B cell (primary cell): Measurements from ENCODE around the gene RASGEF1C. TPM values are rescaled to one million over a fixed set of nuclear protein-coding genes. Genes with fewer than 3 reads are reported as not detected.

Experiments
- ATAC-seq: fragments of 200-7000 bp; cut with Tn5 transposase; one replicate; pipeline ENCODE4 v1.10.0; 2021; ENCODE audit warnings: low read depth, mild to moderate bottlenecking, moderate number of reproducible peaks, moderate library complexity
- CTCF ChIA-PET: fragments of 350-600 bp; sonication (Branson Sonifier 250); formaldehyde crosslinking; loops from one replicate; lab custom pipeline; 2021; ENCODE audit warnings: antibody characterized with exemption, inconsistent platforms; lab: Charles Lee
- POLR2A ChIA-PET: fragments of 350-600 bp; sonication (Branson Sonifier 250); formaldehyde crosslinking; loops from one replicate; lab custom pipeline; 2021; ENCODE audit warnings: antibody characterized with exemption; lab: Charles Lee
- DNase-seq: peaks from one replicate; pipeline ENCODE4 v3.0.0; 2013
- H2AFZ ChIP-seq: 2 replicates; pipeline ENCODE4 v1.6.1; 2012; ENCODE audit warnings: mild to moderate bottlenecking, low read depth, low read length; ENCODE audit not compliant: insufficient read depth, poor library complexity, severe bottlenecking
- H3K27ac ChIP-seq, 2 donors: 1 replicate in 1 of 2; 2 replicates in 1 of 2; pipeline ENCODE4 v1.5.1; 2012 to 2013; ENCODE audit warnings: low read length in 2 of 2, mild to moderate bottlenecking in 2 of 2, moderate library complexity in 1 of 2
- H3K27me3 ChIP-seq, 4 experiments: fragments of 200-600 bp in 1 of 4; sonication (generic) in 1 of 4; replicated peaks in 1 of 4; 1 replicate in 2 of 4; 2 replicates in 2 of 4; pipeline versions ENCODE4 v1.6.1 to v1.7.0; 2013 to 2016; ENCODE audit warnings: low read length in 3 of 4, mild to moderate bottlenecking in 2 of 4, mixed read lengths in 1 of 4, moderate library complexity in 1 of 4; ENCODE audit not compliant: insufficient read depth in 4 of 4, control insufficient read depth in 3 of 4; ENCODE audit errors: control extremely low read depth in 1 of 4
- H3K36me3 ChIP-seq, 2 experiments: replicated peaks in 1 of 2; 1 replicate in 1 of 2; 2 replicates in 1 of 2; pipeline versions ENCODE4 v1.6.1 to v1.7.1; 2013; ENCODE audit warnings: low read length in 1 of 2; ENCODE audit not compliant: insufficient read depth in 2 of 2, control insufficient read depth in 1 of 2; ENCODE audit errors: control extremely low read depth in 1 of 2, extremely low read depth in 1 of 2
- H3K4me1 ChIP-seq, 2 donors: fragments of 200-600 bp in 1 of 2; sonication (generic) in 1 of 2; 1 replicate in 1 of 2; 2 replicates in 1 of 2; pipeline versions ENCODE4 v1.5.1 to v1.6.1; 2013 to 2017; ENCODE audit warnings: low read length in 2 of 2; ENCODE audit not compliant: control insufficient read depth in 2 of 2, insufficient read depth in 2 of 2
- H3K4me2 ChIP-seq: replicated peaks from 2 replicates; pipeline ENCODE3; 2012; ENCODE audit warnings: mild to moderate bottlenecking, low read depth, low read length; ENCODE audit not compliant: poor library complexity, severe bottlenecking
- H3K4me3 ChIP-seq, 5 experiments: fragments of 200-600 bp in 1 of 5; sonication (generic) in 1 of 5; 1 replicate in 3 of 5; 2 replicates in 2 of 5; pipeline versions ENCODE4 v1.5.1 to v1.7.0; 2011 to 2016; ENCODE audit warnings: low read length in 4 of 5, mild to moderate bottlenecking in 4 of 5, low read depth in 2 of 5, control low read depth in 1 of 5, moderate library complexity in 1 of 5; ENCODE audit not compliant: insufficient read depth in 1 of 5; ENCODE audit errors: control extremely low read depth in 1 of 5, extremely low read depth in 1 of 5
- H3K79me2 ChIP-seq: fragments of 200-600 bp; sonication (generic); one replicate; pipeline ENCODE4 v1.6.0; 2016; ENCODE audit warnings: low read length; ENCODE audit not compliant: control insufficient read depth, insufficient read depth
- H3K9ac ChIP-seq: fragments of 200-600 bp; sonication (generic); 2 replicates; pipeline ENCODE4 v1.6.1; 2017; ENCODE audit warnings: mild to moderate bottlenecking, low read length, moderate library complexity
- H3K9me3 ChIP-seq, 3 donors: one replicate each; pipeline versions ENCODE4 v1.6.1 to v1.7.1; 2013; ENCODE audit warnings: low read length in 2 of 3; ENCODE audit not compliant: control insufficient read depth in 2 of 3, insufficient read depth in 1 of 3; ENCODE audit errors: control extremely low read depth in 1 of 3
- H4K20me1 ChIP-seq: 2 replicates; pipeline ENCODE4 v1.6.0; 2012; ENCODE audit warnings: mild to moderate bottlenecking, low read length; ENCODE audit not compliant: insufficient read depth, control insufficient read depth, poor library complexity, severe bottlenecking
- H3K27ac Mint-ChIP-seq: one replicate; pipeline ENCODE4 v1.8.0; 2021; ENCODE audit warnings: mixed read lengths
- H3K27me3 Mint-ChIP-seq: one replicate; pipeline ENCODE4 v1.8.0; 2021; ENCODE audit warnings: mixed read lengths
- H3K4me1 Mint-ChIP-seq: one replicate; pipeline ENCODE4 v1.8.0; 2021; ENCODE audit warnings: mixed read lengths
- H3K4me3 Mint-ChIP-seq: one replicate; pipeline ENCODE4 v1.8.0; 2021; ENCODE audit warnings: mixed read lengths
- H3K9me3 Mint-ChIP-seq: one replicate; pipeline ENCODE4 v1.8.0; 2022; ENCODE audit warnings: mixed read lengths; ENCODE audit not compliant: insufficient read depth
- CTCF ChIP-seq: fragments of 200-600 bp; IDR thresholded peaks from one replicate; pipeline ENCODE4 v1.8.0; 2022; ENCODE audit warnings: antibody characterized with exemption, mild to moderate bottlenecking
- EZH2 ChIP-seq: IDR thresholded peaks from 2 replicates; pipeline ENCODE4 v1.6.1; 2012; ENCODE audit warnings: borderline replicate concordance, low read depth, mild to moderate bottlenecking, moderate library complexity, low read length; ENCODE audit not compliant: insufficient read depth, poor library complexity, severe bottlenecking
- WGBS: methylation state at CpG from one replicate; pipeline ENCODE4 v1.1.5; 2013; ENCODE audit warnings: missing lambda C conversion rate; ENCODE audit not compliant: insufficient coverage; 5-methylcytosine and 5-hydroxymethylcytosine counted together
- intact Hi-C: fragments of 100-400 bp; cut with micrococcal nuclease; formaldehyde crosslinking; loops from one replicate; pipeline ENCODE4 v1.10.0; 2022
- polyA plus RNA-seq: library from polyadenylated mRNA; depleted of rRNA; stranded (reverse); fragments of >200 nt; gene quantifications from 2 replicates; pipeline ENCODE4 v1.2.3, GENCODE V29; 2012
- total RNA-seq, 2 donors: library from RNA; stranded (reverse); fragments of 120-200 nt in 1 of 2; gene quantifications; 1 replicate in 1 of 2; 2 replicates in 1 of 2; pipeline versions ENCODE4 v1.2.3 to v1.2.4, GENCODE V29; 2013 to 2022

Gene RASGEF1C
- total and polyA plus RNA-seq, 2 donors (not counting 1 experiment from before 2014, with no cell fraction given) = not detected

- no peak overlapping the region for H3K4me2 ChIP-seq
- H3K27me3 ChIP-seq = no peaks in the 10 kb centered on the region
- ChIA-PET POLR2A (no interaction called here), CTCF (no interaction called here)
- Mint-ChIP-seq H3K9me3 (no peaks in the 10 kb centered on the region), H3K27me3 (peaks cover 13% of the 10 kb centered on the region), H3K4me3 (no peak overlapping the region), H3K4me1 (no peaks in the 10 kb centered on the region), H3K27ac (no peak overlapping the region)
- ATAC-seq (no peak), DNase-seq (peak; percentile 0)
- no peaks in the 10 kb centered on the region for H4K20me1 ChIP-seq
- no peak for TF ChIP-seq EZH2
- TF ChIP-seq CTCF = no peak
- no peaks in the 10 kb centered on the region for H3K4me1 ChIP-seq
- H2AFZ ChIP-seq = no peak overlapping the region
- H3K79me2 ChIP-seq = no peaks in the 10 kb centered on the region
- H3K9me3 ChIP-seq = peaks cover 0 to 4% (median 3%) of the 10 kb centered on the region in 3 donors
- intact Hi-C loops = no loop called here
- H3K4me3 ChIP-seq = no peak overlapping the region
- H3K27ac ChIP-seq = no peak overlapping the region
- whole genome bisulfite sequencing = 78% methylated on average over 15 of the region's 16 CpGs
- H3K9ac ChIP-seq = no peak overlapping the region
- H3K36me3 ChIP-seq = no peaks in the 10 kb centered on the region
Observed at GRCh38 chr5:180143656-180144364, 65.2 kb downstream of the RASGEF1C start.

GRCh38 chr5:180142824-180143610 lies 66.0 kb downstream of the RASGEF1C start:
- WGBS = 88% methylated on average over 13 of the region's 13 CpGs
- TF ChIP-seq CTCF (no peak), EZH2 (no peak)
- DNase-seq = peak; percentile 1
- Histone ChIP-seq H3K27ac (no peak overlapping the region), H3K4me1 (no peaks in the 10 kb centered on the region), H3K27me3 (no peaks in the 10 kb centered on the region), H3K36me3 (no peaks in the 10 kb centered on the region), H2AFZ (no peak overlapping the region), H4K20me1 (no peaks in the 10 kb centered on the region), H3K4me2 (no peak overlapping the region), H3K79me2 (no peaks in the 10 kb centered on the region), H3K9ac (no peak overlapping the region), H3K9me3 (peaks cover 0 to 4% (median 3%) of the 10 kb centered on the region in 3 donors), H3K4me3 (no peak overlapping the region)
- intact Hi-C loops = no loop called here
- Mint-ChIP-seq H3K4me3 (no peak overlapping the region), H3K27ac (no peak overlapping the region), H3K9me3 (no peaks in the 10 kb centered on the region), H3K27me3 (peaks cover 21% of the 10 kb centered on the region), H3K4me1 (no peaks in the 10 kb centered on the region)
- ChIA-PET POLR2A (no interaction called here), CTCF (no interaction called here)
- no peak for ATAC-seq
